Measurements from ENCODE around the gene FLOT1. TPM values are rescaled to one million over a fixed set of nuclear protein-coding genes. Genes with fewer than 3 reads are reported as not detected.

FLOT1 gene
- total RNA-seq, 1 donor from 2014 or later, result 175 TPM

GRCh38 chr6:30711758-30712380 is 30.6 kb downstream of the FLOT1 start:
- no peak overlapping the region for H3K27ac ChIP-seq
- no peak for DNase-seq
- TF ChIP-seq CTCF (IDR thresholded peaks at IDR 0.05), result no peak
- ATAC-seq, result no peak
- peaks cover 10% of the 10 kb centered on the region for H3K4me1 ChIP-seq
- intact Hi-C loops (cut with DNase I), result no loop called here
- H3K4me3 ChIP-seq, result no peak overlapping the region
- H3K27me3 ChIP-seq, result no peaks in the 10 kb centered on the region
- no peaks in the 10 kb centered on the region for H3K9me3 ChIP-seq
- H3K36me3 ChIP-seq, result peaks cover 74% of the 10 kb centered on the region

- ATAC-seq (no peak), DNase-seq (no peak)
- intact Hi-C loops (cut with DNase I), result no loop called here
- H3K4me1 ChIP-seq, result no peaks in the 10 kb centered on the region
- no peak overlapping the region for H3K4me3 ChIP-seq
- no peaks in the 10 kb centered on the region for H3K27me3 ChIP-seq
- H3K27ac ChIP-seq, result no peak overlapping the region
- H3K9me3 ChIP-seq, result no peaks in the 10 kb centered on the region
- H3K36me3 ChIP-seq, result peaks cover 80% of the 10 kb centered on the region
- TF ChIP-seq CTCF (IDR thresholded peaks at IDR 0.05), result no peak
Observed at GRCh38 chr6:30709101-30709868, 33.2 kb downstream of the FLOT1 start.

- ATAC-seq, result no peak
- TF ChIP-seq CTCF (IDR thresholded peaks at IDR 0.05), result no peak
- intact Hi-C loops (cut with DNase I), result no loop called here
- no peaks in the 10 kb centered on the region for H3K4me1 ChIP-seq
- H3K9me3 ChIP-seq, result no peaks in the 10 kb centered on the region
- DNase-seq, result no peak
- H3K36me3 ChIP-seq, result peaks cover 70% of the 10 kb centered on the region
- no peak overlapping the region for H3K27ac ChIP-seq
- H3K4me3 ChIP-seq, result no peak overlapping the region
- H3K27me3 ChIP-seq, result no peaks in the 10 kb centered on the region
Observed at GRCh38 chr6:30707281-30707850, 35.1 kb downstream of the FLOT1 start.

GRCh38 chr6:30705620-30706019 is 36.9 kb downstream of the FLOT1 start:
- Histone ChIP-seq H3K9me3 (no peaks in the 10 kb centered on the region), H3K4me1 (no peaks in the 10 kb centered on the region), H3K36me3 (peaks cover 61% of the 10 kb centered on the region), H3K27ac (no peak overlapping the region), H3K4me3 (no peak overlapping the region), H3K27me3 (no peaks in the 10 kb centered on the region)
- DNase-seq (no peak), ATAC-seq (no peak)
- no peak for TF ChIP-seq CTCF (IDR thresholded peaks at IDR 0.05)
- intact Hi-C loops (cut with DNase I), result no loop called here

GRCh38 chr6:30703821-30704220 is 38.7 kb downstream of the FLOT1 start:
- H3K4me3 ChIP-seq, result no peak overlapping the region
- peaks cover 44% of the 10 kb centered on the region for H3K36me3 ChIP-seq
- no peak for TF ChIP-seq CTCF (IDR thresholded peaks at IDR 0.05)
- H3K9me3 ChIP-seq, result no peaks in the 10 kb centered on the region
- no peaks in the 10 kb centered on the region for H3K4me1 ChIP-seq
- no peak overlapping the region for H3K27ac ChIP-seq
- DNase-seq (peak; percentile 44), ATAC-seq (peak; percentile 58)
- H3K27me3 ChIP-seq, result no peaks in the 10 kb centered on the region
- intact Hi-C loops (cut with DNase I), result no loop called here
